Measurements from ENCODE around the gene NIBAN1.

The NIBAN1 gene

GRCh38 chr1:184943998-184944397 is 30.3 kb downstream of the NIBAN1 start:
- DNase-seq: no peak

- no peak for DNase-seq
Measured at GRCh38 chr1:184941735-184942134, 32.6 kb downstream of the NIBAN1 start.

GRCh38 chr1:184941410-184941733 is 32.9 kb downstream of the NIBAN1 start:
- no peak for DNase-seq

- no peak for DNase-seq
Measured at GRCh38 chr1:184940694-184941409, 33.5 kb downstream of the NIBAN1 start.

GRCh38 chr1:184940226-184940625 is 34.1 kb downstream of the NIBAN1 start:
- no peak for DNase-seq

- no peak for DNase-seq
Measured at GRCh38 chr1:184937729-184938128, 36.6 kb downstream of the NIBAN1 start.

GRCh38 chr1:184935920-184936798 is 38.1 kb downstream of the NIBAN1 start:
- DNase-seq: no peak

GRCh38 chr1:184933944-184934343 is 40.4 kb downstream of the NIBAN1 start:
- DNase-seq: no peak

- DNase-seq: no peak
Measured at GRCh38 chr1:184932319-184932718, 42.0 kb downstream of the NIBAN1 start.

- DNase-seq: no peak
Measured at GRCh38 chr1:184931566-184931965, 42.7 kb downstream of the NIBAN1 start.

GRCh38 chr1:184930645-184931044 is 43.7 kb downstream of the NIBAN1 start:
- peak; percentile 33 for DNase-seq

GRCh38 chr1:184930232-184930631 is 44.1 kb downstream of the NIBAN1 start:
- DNase-seq: peak; percentile 42

GRCh38 chr1:184929711-184930202 is 44.6 kb downstream of the NIBAN1 start:
- DNase-seq: peak; percentile 65

- DNase-seq: no peak
Measured at GRCh38 chr1:184928394-184928793, 45.9 kb downstream of the NIBAN1 start.

Measured in NCI-H2107 (cell line).